Endodermal cell (in vitro differentiated cells): ENCODE measurements around the gene CDC42SE1. TPM values are rescaled to one million over a fixed set of nuclear protein-coding genes. Genes with fewer than 3 reads are reported as not detected.

Experiments
- DNase-seq: peaks from one replicate; pipeline ENCODE4 v3.0.0-alpha.2; 2017
- H3K27ac ChIP-seq: 2 replicates; pipeline ENCODE4 v1.5.1; 2013; ENCODE audit warnings: mild to moderate bottlenecking, low read depth, low read length, moderate library complexity
- H3K27me3 ChIP-seq: 2 replicates; pipeline ENCODE4 v1.6.1; 2013; ENCODE audit warnings: mild to moderate bottlenecking, low read length, moderate library complexity; ENCODE audit not compliant: insufficient read depth, control insufficient read depth, poor library complexity, severe bottlenecking
- H3K36me3 ChIP-seq: 2 replicates; pipeline ENCODE4 v1.7.0; 2013; ENCODE audit warnings: mild to moderate bottlenecking, low read length, moderate library complexity; ENCODE audit not compliant: control insufficient read depth, insufficient read depth
- H3K4me1 ChIP-seq: one replicate; pipeline ENCODE4 v1.7.0; 2013; ENCODE audit warnings: low read length; ENCODE audit not compliant: control insufficient read depth, insufficient read depth
- H3K4me3 ChIP-seq: 2 replicates; pipeline ENCODE4 v1.5.1; 2013; ENCODE audit warnings: mild to moderate bottlenecking, low read length, moderate library complexity
- H3K9ac ChIP-seq: 2 replicates; pipeline ENCODE4 v1.6.1; 2013; ENCODE audit warnings: mild to moderate bottlenecking, low read length, moderate library complexity; ENCODE audit not compliant: poor library complexity, severe bottlenecking; ENCODE audit errors: extremely low read depth
- H3K9me3 ChIP-seq: 2 replicates; pipeline ENCODE4 v1.6.1; 2013; ENCODE audit warnings: mild to moderate bottlenecking, low read length, moderate library complexity; ENCODE audit not compliant: control insufficient read depth
- H3K27ac Mint-ChIP-seq: 2 replicates; pipeline ENCODE4 v1.8.0; 2020; ENCODE audit warnings: mixed read lengths
- H3K27me3 Mint-ChIP-seq: 2 replicates; pipeline ENCODE4 v1.8.0; 2021; ENCODE audit warnings: mild to moderate bottlenecking, mixed read lengths; ENCODE audit not compliant: insufficient read depth
- H3K36me3 Mint-ChIP-seq: 2 replicates; pipeline ENCODE4 v1.8.0; 2020; ENCODE audit warnings: low read depth, mixed read lengths
- H3K4me1 Mint-ChIP-seq: 2 replicates; pipeline ENCODE4 v1.8.0; 2020; ENCODE audit warnings: mixed read lengths
- H3K4me3 Mint-ChIP-seq: 2 replicates; pipeline ENCODE4 v1.8.0; 2020; ENCODE audit warnings: mild to moderate bottlenecking, moderate library complexity, mixed read lengths
- H3K9me3 Mint-ChIP-seq: 2 replicates; pipeline ENCODE4 v1.8.0; 2020; ENCODE audit warnings: mild to moderate bottlenecking, mixed read lengths
- CTCF ChIP-seq: fragments of 200-600 bp; sonication (generic); conservative IDR thresholded peaks from 2 replicates; pipeline ENCODE4 v1.5.0; 2021; ENCODE audit warnings: antibody characterized with exemption, mild to moderate bottlenecking
- WGBS, 2 experiments: methylation state at CpG; one replicate each; pipeline versions ENCODE4 v1.1.5 to v1.1.7; 2013; ENCODE audit warnings: missing lambda C conversion rate in 2 of 2, mixed read lengths in 1 of 2; ENCODE audit not compliant: insufficient coverage in 1 of 2, insufficient read length in 1 of 2; 5-methylcytosine and 5-hydroxymethylcytosine counted together
- total RNA-seq, 2 donors: library from RNA; stranded (reverse); fragmentation: NEBNext Ultra II Directional in 1 of 2; extraction: Animal tissue kit (Norgen Biotek cat#: 25700) in 1 of 2; gene quantifications; 2 replicates in 1 of 2; 3 replicates in 1 of 2; pipeline ENCODE4 v1.2.1, GENCODE V29; 2021

Gene CDC42SE1
- total RNA-seq, 2 donors from 2014 or later = 69.8 to 74.5 TPM

GRCh38 chr1:151010346-151010726 is 49.1 kb downstream of the CDC42SE1 start:
- Mint-ChIP-seq H3K27me3 (no peaks in the 10 kb centered on the region), H3K4me1 (peaks cover 33% of the 10 kb centered on the region), H3K36me3 (no peaks in the 10 kb centered on the region), H3K27ac (no peak overlapping the region), H3K4me3 (no peak overlapping the region), H3K9me3 (no peaks in the 10 kb centered on the region)
- H3K27ac ChIP-seq = no peak overlapping the region
- no peak overlapping the region for H3K9ac ChIP-seq
- no peaks in the 10 kb centered on the region for H3K27me3 ChIP-seq
- DNase-seq = no peak
- H3K36me3 ChIP-seq = no peaks in the 10 kb centered on the region
- 94 to 96% methylated on average over 3 of the region's 3 CpGs for WGBS, 2 experiments
- H3K9me3 ChIP-seq = no peaks in the 10 kb centered on the region
- no peak for TF ChIP-seq CTCF
- H3K4me3 ChIP-seq = no peak overlapping the region
- peaks cover 9% of the 10 kb centered on the region for H3K4me1 ChIP-seq

GRCh38 chr1:151009674-151010345 is 49.6 kb downstream of the CDC42SE1 start:
- WGBS, 2 experiments = 91 to 97% methylated on average over 7 to 8 of the region's 8 CpGs
- H3K9ac ChIP-seq = no peak overlapping the region

GRCh38 chr1:151009206-151009587 is 50.2 kb downstream of the CDC42SE1 start:
- H3K36me3 Mint-ChIP-seq = no peaks in the 10 kb centered on the region
- Histone ChIP-seq H3K9ac (peak overlapping the region; percentile 83), H3K27me3 (no peaks in the 10 kb centered on the region), H3K9me3 (no peaks in the 10 kb centered on the region), H3K27ac (no peak overlapping the region), H3K4me1 (peaks cover 9% of the 10 kb centered on the region), H3K4me3 (peak overlapping the region; percentile 97), H3K36me3 (no peaks in the 10 kb centered on the region)
- peaks cover 34% of the 10 kb centered on the region for H3K4me1 Mint-ChIP-seq
- H3K9me3 Mint-ChIP-seq = no peaks in the 10 kb centered on the region
- DNase-seq = no peak
- TF ChIP-seq CTCF = no peak
- peak overlapping the region; percentile 97 for H3K27ac Mint-ChIP-seq
- no peaks in the 10 kb centered on the region for H3K27me3 Mint-ChIP-seq
- 74 to 84% methylated on average over 3 of the region's 3 CpGs for WGBS, 2 experiments
- peak overlapping the region; percentile 98 for H3K4me3 Mint-ChIP-seq

More at GRCh38 chr1:151009674-151010345, 49.6 kb downstream of the CDC42SE1 start:
- Histone ChIP-seq H3K4me3 (peak overlapping the region; percentile 97), H3K4me1 (peaks cover 9% of the 10 kb centered on the region), H3K27me3 (no peaks in the 10 kb centered on the region), H3K9me3 (no peaks in the 10 kb centered on the region), H3K27ac (no peak overlapping the region), H3K36me3 (no peaks in the 10 kb centered on the region)
- TF ChIP-seq CTCF = no peak
- H3K36me3 Mint-ChIP-seq = no peaks in the 10 kb centered on the region
- no peaks in the 10 kb centered on the region for H3K9me3 Mint-ChIP-seq
- peaks cover 34% of the 10 kb centered on the region for H3K4me1 Mint-ChIP-seq
- DNase-seq = no peak
- H3K27me3 Mint-ChIP-seq = no peaks in the 10 kb centered on the region
- H3K27ac Mint-ChIP-seq = no peak overlapping the region
- peak overlapping the region; percentile 98 for H3K4me3 Mint-ChIP-seq
